WTC11 (cell line): ENCODE results near the gene TUBB2A.

Experiments used
- CREM ChIP-seq: sonication (generic); formaldehyde crosslinking; IDR thresholded peaks from 2 replicates; pipeline ENCODE4 v1.8.1; 2022; ENCODE audit warnings: mild to moderate bottlenecking, missing genetic modification reagents, moderate library complexity
- ESRRA ChIP-seq: sonication (generic); formaldehyde crosslinking; IDR thresholded peaks from 2 replicates; pipeline ENCODE4 v1.8.1; 2022; ENCODE audit warnings: mild to moderate bottlenecking, missing genetic modification reagents, borderline replicate concordance
- IRF1 ChIP-seq: sonication (generic); formaldehyde crosslinking; IDR thresholded peaks from 2 replicates; pipeline ENCODE4 v1.8.0; 2023; ENCODE audit warnings: missing genetic modification reagents
- MYBL2 ChIP-seq: sonication (generic); formaldehyde crosslinking; IDR thresholded peaks from 2 replicates; pipeline ENCODE4 v1.8.1; 2023; ENCODE audit warnings: mild to moderate bottlenecking, moderate library complexity, missing genetic modification reagents
- NFYB ChIP-seq: sonication (generic); formaldehyde crosslinking; conservative IDR thresholded peaks from 2 replicates; pipeline ENCODE4 v1.8.0; 2022; ENCODE audit warnings: low read depth, missing genetic modification reagents
- NR2C2 ChIP-seq: sonication (generic); formaldehyde crosslinking; IDR thresholded peaks from 2 replicates; pipeline ENCODE4 v1.8.0; 2022; ENCODE audit warnings: mild to moderate bottlenecking, missing genetic modification reagents
- RELA ChIP-seq: sonication (generic); formaldehyde crosslinking; IDR thresholded peaks from 2 replicates; pipeline ENCODE4 v1.8.1; 2022; ENCODE audit warnings: missing genetic modification reagents, mild to moderate bottlenecking, borderline replicate concordance
- TEAD4 ChIP-seq: sonication (generic); formaldehyde crosslinking; IDR thresholded peaks from 2 replicates; pipeline ENCODE4 v1.8.0; 2022; ENCODE audit warnings: mild to moderate bottlenecking, missing genetic modification reagents
- USF2 ChIP-seq: sonication (generic); formaldehyde crosslinking; IDR thresholded peaks from 2 replicates; pipeline ENCODE4 v1.8.1; 2023; ENCODE audit warnings: mild to moderate bottlenecking, missing genetic modification reagents, moderate library complexity
- ZBTB21 ChIP-seq: sonication (generic); formaldehyde crosslinking; IDR thresholded peaks from 2 replicates; pipeline ENCODE4 v1.8.1; 2023; ENCODE audit warnings: mild to moderate bottlenecking, missing genetic modification reagents, borderline replicate concordance
- ZSCAN18 ChIP-seq: fragments of 250-450 bp; sonication (Bioruptor Pico); IDR thresholded peaks from 2 replicates; pipeline ENCODE4 v2.1.2; 2022; ENCODE audit warnings: mild to moderate bottlenecking, moderate library complexity
- TF ChIP-seq, protein P1 (sequence below): fragments of 200-600 bp; IDR thresholded peaks from 2 replicates; pipeline ENCODE4 v1.8.0; 2022; ENCODE audit warnings: antibody characterized with exemption
- TF ChIP-seq, protein P2 (sequence below): sonication (generic); formaldehyde crosslinking; IDR thresholded peaks from 2 replicates; pipeline ENCODE4 v1.8.0; 2022; ENCODE audit warnings: mild to moderate bottlenecking, missing genetic modification reagents
- TF ChIP-seq, protein P3 (sequence below): sonication (generic); formaldehyde crosslinking; IDR thresholded peaks from 2 replicates; pipeline ENCODE4 v1.8.0; 2022; ENCODE audit warnings: mild to moderate bottlenecking, missing genetic modification reagents

- TF ChIP-seq MYBL2 (CRISPR knock-in tag) (no peak), NFYB (no peak), NR2C2 (CRISPR knock-in tag) (no peak), TEAD4 (CRISPR knock-in tag) (no peak), USF2 (CRISPR knock-in tag) (no peak), RELA (CRISPR knock-in tag) (no peak), CREM (CRISPR knock-in tag) (no peak), ZSCAN18 (CRISPR knock-in tag) (no peak), ZBTB21 (CRISPR knock-in tag) (no peak), ESRRA (CRISPR knock-in tag) (no peak), IRF1 (no peak)
- TF ChIP-seq, protein P1, sequence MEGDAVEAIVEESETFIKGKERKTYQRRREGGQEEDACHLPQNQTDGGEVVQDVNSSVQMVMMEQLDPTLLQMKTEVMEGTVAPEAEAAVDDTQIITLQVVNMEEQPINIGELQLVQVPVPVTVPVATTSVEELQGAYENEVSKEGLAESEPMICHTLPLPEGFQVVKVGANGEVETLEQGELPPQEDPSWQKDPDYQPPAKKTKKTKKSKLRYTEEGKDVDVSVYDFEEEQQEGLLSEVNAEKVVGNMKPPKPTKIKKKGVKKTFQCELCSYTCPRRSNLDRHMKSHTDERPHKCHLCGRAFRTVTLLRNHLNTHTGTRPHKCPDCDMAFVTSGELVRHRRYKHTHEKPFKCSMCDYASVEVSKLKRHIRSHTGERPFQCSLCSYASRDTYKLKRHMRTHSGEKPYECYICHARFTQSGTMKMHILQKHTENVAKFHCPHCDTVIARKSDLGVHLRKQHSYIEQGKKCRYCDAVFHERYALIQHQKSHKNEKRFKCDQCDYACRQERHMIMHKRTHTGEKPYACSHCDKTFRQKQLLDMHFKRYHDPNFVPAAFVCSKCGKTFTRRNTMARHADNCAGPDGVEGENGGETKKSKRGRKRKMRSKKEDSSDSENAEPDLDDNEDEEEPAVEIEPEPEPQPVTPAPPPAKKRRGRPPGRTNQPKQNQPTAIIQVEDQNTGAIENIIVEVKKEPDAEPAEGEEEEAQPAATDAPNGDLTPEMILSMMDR, result no peak
- TF ChIP-seq, protein P2, sequence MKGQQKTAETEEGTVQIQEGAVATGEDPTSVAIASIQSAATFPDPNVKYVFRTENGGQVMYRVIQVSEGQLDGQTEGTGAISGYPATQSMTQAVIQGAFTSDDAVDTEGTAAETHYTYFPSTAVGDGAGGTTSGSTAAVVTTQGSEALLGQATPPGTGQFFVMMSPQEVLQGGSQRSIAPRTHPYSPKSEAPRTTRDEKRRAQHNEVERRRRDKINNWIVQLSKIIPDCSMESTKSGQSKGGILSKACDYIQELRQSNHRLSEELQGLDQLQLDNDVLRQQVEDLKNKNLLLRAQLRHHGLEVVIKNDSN (CRISPR knock-in tag), result no peak
- TF ChIP-seq, protein P3, sequence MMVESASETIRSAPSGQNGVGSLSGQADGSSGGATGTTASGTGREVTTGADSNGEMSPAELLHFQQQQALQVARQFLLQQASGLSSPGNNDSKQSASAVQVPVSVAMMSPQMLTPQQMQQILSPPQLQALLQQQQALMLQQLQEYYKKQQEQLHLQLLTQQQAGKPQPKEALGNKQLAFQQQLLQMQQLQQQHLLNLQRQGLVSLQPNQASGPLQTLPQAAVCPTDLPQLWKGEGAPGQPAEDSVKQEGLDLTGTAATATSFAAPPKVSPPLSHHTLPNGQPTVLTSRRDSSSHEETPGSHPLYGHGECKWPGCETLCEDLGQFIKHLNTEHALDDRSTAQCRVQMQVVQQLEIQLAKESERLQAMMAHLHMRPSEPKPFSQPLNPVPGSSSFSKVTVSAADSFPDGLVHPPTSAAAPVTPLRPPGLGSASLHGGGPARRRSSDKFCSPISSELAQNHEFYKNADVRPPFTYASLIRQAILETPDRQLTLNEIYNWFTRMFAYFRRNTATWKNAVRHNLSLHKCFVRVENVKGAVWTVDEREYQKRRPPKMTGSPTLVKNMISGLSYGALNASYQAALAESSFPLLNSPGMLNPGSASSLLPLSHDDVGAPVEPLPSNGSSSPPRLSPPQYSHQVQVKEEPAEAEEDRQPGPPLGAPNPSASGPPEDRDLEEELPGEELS (CRISPR knock-in tag), result no peak
Observed at GRCh38 chr6:3136292-3137011, 20.9 kb downstream of the TUBB2A start.
